GM12878 (cell line): ENCODE data around the gene NACC1.

Experiments used
- CREB1 ChIP-seq: IDR thresholded peaks from 2 replicates; pipeline ENCODE4 v1.6.1; 2012; ENCODE audit warnings: low read depth, mild to moderate bottlenecking, inconsistent platforms
- EED ChIP-seq: sonication (generic); IDR thresholded peaks from 2 replicates; pipeline ENCODE4 v1.6.1; 2016; ENCODE audit warnings: antibody characterized with exemption, low read depth
- JUND ChIP-seq: IDR thresholded peaks from 2 replicates; pipeline ENCODE4 v1.6.1; 2012; ENCODE audit warnings: low read depth, mild to moderate bottlenecking, low read length, improper control_type of control experiment, moderate library complexity
- POLR2A ChIP-seq: IDR thresholded peaks from 2 replicates; pipeline ENCODE4 v1.6.1; 2011; ENCODE audit warnings: low read depth, mild to moderate bottlenecking, low read length
- TF ChIP-seq, protein P1 (sequence below), 3 experiments: IDR thresholded peaks in 2 of 3; conservative IDR thresholded peaks in 1 of 3; 2 replicates each; pipeline ENCODE4 v1.5.1; 2011; ENCODE audit warnings: low read depth in 3 of 3, low read length in 3 of 3, mild to moderate bottlenecking in 3 of 3, control low read depth in 2 of 3, moderate library complexity in 2 of 3, inconsistent platforms in 1 of 3, mixed read lengths in 1 of 3; ENCODE audit not compliant: control insufficient read depth in 2 of 3, insufficient read depth in 1 of 3; ENCODE audit errors: extremely low read depth in 1 of 3

DNA sequence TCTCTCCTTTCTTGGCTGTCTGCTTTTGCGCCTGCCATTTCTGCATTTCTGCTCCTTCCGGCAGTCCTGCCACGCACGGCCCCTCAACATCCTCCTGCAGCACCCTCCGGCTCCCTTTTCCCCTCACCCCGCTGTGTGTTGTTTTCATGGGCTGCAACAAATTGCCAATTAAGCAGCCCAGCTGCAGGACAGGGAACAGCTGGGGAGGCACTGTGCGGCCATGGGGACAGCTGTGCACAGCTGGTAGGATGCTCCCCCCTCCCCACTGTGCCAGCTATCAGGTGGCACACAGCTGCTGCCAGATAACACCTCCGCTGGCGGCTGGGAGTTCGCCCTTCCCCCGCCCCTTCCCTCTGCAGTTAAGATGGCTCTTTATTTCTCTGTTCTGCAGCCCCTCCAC, 40.8 kb upstream of the NACC1 start:
- TF ChIP-seq POLR2A: no peak
- TF ChIP-seq EED: no peak
- TF ChIP-seq CREB1: no peak
- TF ChIP-seq, protein P1, sequence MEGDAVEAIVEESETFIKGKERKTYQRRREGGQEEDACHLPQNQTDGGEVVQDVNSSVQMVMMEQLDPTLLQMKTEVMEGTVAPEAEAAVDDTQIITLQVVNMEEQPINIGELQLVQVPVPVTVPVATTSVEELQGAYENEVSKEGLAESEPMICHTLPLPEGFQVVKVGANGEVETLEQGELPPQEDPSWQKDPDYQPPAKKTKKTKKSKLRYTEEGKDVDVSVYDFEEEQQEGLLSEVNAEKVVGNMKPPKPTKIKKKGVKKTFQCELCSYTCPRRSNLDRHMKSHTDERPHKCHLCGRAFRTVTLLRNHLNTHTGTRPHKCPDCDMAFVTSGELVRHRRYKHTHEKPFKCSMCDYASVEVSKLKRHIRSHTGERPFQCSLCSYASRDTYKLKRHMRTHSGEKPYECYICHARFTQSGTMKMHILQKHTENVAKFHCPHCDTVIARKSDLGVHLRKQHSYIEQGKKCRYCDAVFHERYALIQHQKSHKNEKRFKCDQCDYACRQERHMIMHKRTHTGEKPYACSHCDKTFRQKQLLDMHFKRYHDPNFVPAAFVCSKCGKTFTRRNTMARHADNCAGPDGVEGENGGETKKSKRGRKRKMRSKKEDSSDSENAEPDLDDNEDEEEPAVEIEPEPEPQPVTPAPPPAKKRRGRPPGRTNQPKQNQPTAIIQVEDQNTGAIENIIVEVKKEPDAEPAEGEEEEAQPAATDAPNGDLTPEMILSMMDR (IDR thresholded peaks at IDR 0.05 in 2 of 3, conservative IDR thresholded peaks at IDR 0.05 in 1 of 3; ENCODE audit: control insufficient read depth in 2 of 3, extremely low read depth in 1 of 3, insufficient read depth in 1 of 3, low read depth in 3 of 3, low read length in 3 of 3): no peak
- no peak for TF ChIP-seq JUND
